ENCODE data around the gene NAA80. TPM values are rescaled to one million over a fixed set of nuclear protein-coding genes. Genes with fewer than 3 reads are reported as not detected.

The NAA80 gene
- total RNA-seq, 4 donors from 2014 or later: 12.4 to 19.4 (median 15.1) TPM

- no peak overlapping the region for H3K4me3 ChIP-seq (ENCODE audit: low read depth, poor library complexity, severe bottlenecking)
- no peak for DNase-seq (ENCODE audit: low spot score in 2 of 2)
- WGBS, 2 donors: 44 to 60% methylated on average over 12 of the region's 12 CpGs
- intact Hi-C loops (cut with DNase I; ENCODE audit: low total_unique reads): no loop called here
- TF ChIP-seq CTCF (IDR thresholded peaks at IDR 0.05): no peak
- no peak for TF ChIP-seq POLR2A (IDR thresholded peaks at IDR 0.05)
Measured at GRCh38 chr3:50333744-50334328, 34.6 kb upstream of the NAA80 start.

GRCh38 chr3:50331364-50331907 lies 32.2 kb upstream of the NAA80 start:
- intact Hi-C loops (cut with DNase I; ENCODE audit: low total_unique reads): no loop called here
- H3K4me3 ChIP-seq (ENCODE audit: low read depth, poor library complexity, severe bottlenecking): no peak overlapping the region
- 90 to 95% methylated on average over 19 of the region's 19 CpGs for WGBS, 2 donors
- no peak for DNase-seq (ENCODE audit: low spot score in 2 of 2)
- TF ChIP-seq POLR2A (IDR thresholded peaks at IDR 0.05) (no peak), CTCF (IDR thresholded peaks at IDR 0.05) (no peak)

GRCh38 chr3:50330330-50330729 lies 31.1 kb upstream of the NAA80 start:
- TF ChIP-seq CTCF (IDR thresholded peaks at IDR 0.05): no peak
- no peak for TF ChIP-seq POLR2A (IDR thresholded peaks at IDR 0.05)
- no peak overlapping the region for H3K4me3 ChIP-seq (ENCODE audit: low read depth, poor library complexity, severe bottlenecking)
- intact Hi-C loops (cut with DNase I; ENCODE audit: low total_unique reads): no loop called here
- DNase-seq (ENCODE audit: low spot score in 2 of 2): no peak
- 85 to 89% methylated on average over 9 to 10 of the region's 10 CpGs for WGBS, 2 donors

- DNase-seq (ENCODE audit: low spot score in 2 of 2): peak; percentile 97 to 100
- WGBS, 2 donors: 2% methylated on average over 35 to 39 of the region's 55 CpGs
- peak within 1 kb of the TSS; percentile 73 for H3K4me3 ChIP-seq (ENCODE audit: low read depth, poor library complexity, severe bottlenecking)
- no peak for TF ChIP-seq POLR2A (IDR thresholded peaks at IDR 0.05)
- no peak for TF ChIP-seq CTCF (IDR thresholded peaks at IDR 0.05)
- intact Hi-C loops (cut with DNase I; ENCODE audit: low total_unique reads): no loop called here
Measured at GRCh38 chr3:50327943-50328691, 28.9 kb upstream of the NAA80 start, which contains the start of gene TUSC2. TUSC2 (minus strand) TSS chr3:50328223; CDS start chr3:50328099, 124 bp downstream.

GRCh38 chr3:50327129-50327528 lies 27.9 kb upstream of the NAA80 start:
- WGBS, 2 donors: 68 to 72% methylated on average over 4 of the region's 4 CpGs
- H3K4me3 ChIP-seq (ENCODE audit: low read depth, poor library complexity, severe bottlenecking): peak overlapping the region; percentile 73
- TF ChIP-seq POLR2A (IDR thresholded peaks at IDR 0.05) (no peak), CTCF (IDR thresholded peaks at IDR 0.05) (no peak)
- intact Hi-C loops (cut with DNase I; ENCODE audit: low total_unique reads): no loop called here
- DNase-seq (ENCODE audit: low spot score in 2 of 2): peak in 1 of 2 donors; percentile 16

Data from lower leg skin (tissue), 4 donors.